Liver (tissue), 9 donors: Measurements from ENCODE around the gene ALK. TPM values are rescaled to one million over a fixed set of nuclear protein-coding genes. Genes with fewer than 3 reads are reported as not detected.

Source experiments
- DNase-seq: peaks from one replicate; pipeline ENCODE4 v3.0.0-alpha.2; 2017; ENCODE audit warnings: low spot score
- H3K27ac ChIP-seq, 2 donors: one replicate each; pipeline ENCODE4 v1.7.0; 2013; ENCODE audit warnings: inconsistent platforms in 2 of 2, low read length in 2 of 2, control low read depth in 1 of 2, low read depth in 1 of 2, mild to moderate bottlenecking in 1 of 2
- H3K27me3 ChIP-seq, 4 donors: one replicate each; pipeline versions ENCODE4 v1.6.1 to v1.7.0; 2013; ENCODE audit warnings: low read length in 3 of 4, inconsistent platforms in 1 of 4, mild to moderate bottlenecking in 1 of 4, moderate library complexity in 1 of 4; ENCODE audit not compliant: control insufficient read depth in 4 of 4, insufficient read depth in 4 of 4
- H3K36me3 ChIP-seq, 4 donors: one replicate each; pipeline versions ENCODE4 v1.6.1 to v1.7.0; 2013; ENCODE audit warnings: low read length in 3 of 4, mild to moderate bottlenecking in 3 of 4, low read depth in 1 of 4, moderate library complexity in 1 of 4; ENCODE audit not compliant: control insufficient read depth in 4 of 4, insufficient read depth in 3 of 4
- H3K4me1 ChIP-seq, 4 donors: one replicate each; pipeline versions ENCODE4 v1.6.1 to v1.7.0; 2013; ENCODE audit warnings: low read length in 3 of 4, mild to moderate bottlenecking in 3 of 4, moderate library complexity in 1 of 4; ENCODE audit not compliant: control insufficient read depth in 4 of 4, insufficient read depth in 4 of 4
- H3K4me3 ChIP-seq, 3 donors: one replicate each; pipeline versions ENCODE4 v1.6.1 to v1.7.0; 2013; ENCODE audit warnings: low read length in 3 of 3, control low read depth in 1 of 3, low read depth in 1 of 3, mild to moderate bottlenecking in 1 of 3
- H3K9ac ChIP-seq, 2 donors: one replicate each; pipeline ENCODE4 v1.7.0; 2013; ENCODE audit warnings: low read length in 2 of 2, mild to moderate bottlenecking in 2 of 2, moderate library complexity in 2 of 2, control low read depth in 1 of 2, low read depth in 1 of 2
- H3K9me3 ChIP-seq, 4 donors: one replicate each; pipeline versions ENCODE4 v1.6.1 to v1.7.0; 2013; ENCODE audit warnings: low read length in 3 of 4; ENCODE audit not compliant: control insufficient read depth in 4 of 4
- EGR1 ChIP-seq, 2 donors: IDR thresholded peaks; 2 replicates each; pipeline ENCODE4 v1.6.1; 2016 to 2018; ENCODE audit warnings: antibody characterized with exemption in 2 of 2, low read depth in 2 of 2
- FOXA1 ChIP-seq: IDR thresholded peaks from 2 replicates; pipeline ENCODE4 v1.6.1; 2016; ENCODE audit warnings: antibody characterized with exemption
- FOXA2 ChIP-seq: IDR thresholded peaks from 2 replicates; pipeline ENCODE4 v1.6.1; 2016; ENCODE audit warnings: antibody characterized with exemption
- GABPA ChIP-seq, 2 donors: IDR thresholded peaks in 1 of 2; conservative IDR thresholded peaks in 1 of 2; 2 replicates each; pipeline ENCODE4 v1.6.1; 2016; ENCODE audit warnings: antibody characterized with exemption in 2 of 2, mild to moderate bottlenecking in 1 of 2, moderate library complexity in 1 of 2
- HNF4A ChIP-seq, 2 donors: conservative IDR thresholded peaks; 2 replicates each; pipeline ENCODE4 v1.6.1; 2016; ENCODE audit warnings: antibody characterized with exemption in 2 of 2, mild to moderate bottlenecking in 2 of 2
- HNF4G ChIP-seq: IDR thresholded peaks from 2 replicates; pipeline ENCODE4 v1.6.1; 2016; ENCODE audit warnings: antibody characterized with exemption
- JUND ChIP-seq, 2 donors: IDR thresholded peaks; 2 replicates each; pipeline ENCODE4 v1.6.1; 2016; ENCODE audit warnings: antibody characterized with exemption in 2 of 2
- MAX ChIP-seq: IDR thresholded peaks from 2 replicates; pipeline ENCODE4 v1.6.1; 2016; ENCODE audit warnings: antibody characterized with exemption
- NR2F2 ChIP-seq: IDR thresholded peaks from 2 replicates; pipeline ENCODE4 v1.6.1; 2016; ENCODE audit warnings: antibody characterized with exemption
- REST ChIP-seq: IDR thresholded peaks from 2 replicates; pipeline ENCODE4 v1.6.1; 2016; ENCODE audit warnings: antibody characterized with exemption, mild to moderate bottlenecking
- RXRA ChIP-seq, 2 donors: IDR thresholded peaks; 2 replicates each; pipeline ENCODE4 v1.6.1; 2017 to 2018; ENCODE audit warnings: antibody characterized with exemption in 2 of 2, mild to moderate bottlenecking in 1 of 2
- SP1 ChIP-seq: IDR thresholded peaks from 2 replicates; pipeline ENCODE4 v1.6.1; 2018; ENCODE audit warnings: antibody characterized with exemption, mild to moderate bottlenecking
- TAF1 ChIP-seq: conservative IDR thresholded peaks from 2 replicates; pipeline ENCODE4 v1.6.1; 2016; ENCODE audit warnings: antibody characterized with exemption, mild to moderate bottlenecking
- YY1 ChIP-seq: IDR thresholded peaks from 2 replicates; pipeline ENCODE4 v1.6.1; 2016; ENCODE audit warnings: antibody characterized with exemption, mild to moderate bottlenecking
- WGBS: extraction: QIAGEN DNeasy Blood & Tissue Kit; methylation state at CpG from one replicate; pipeline ENCODE4 v1.1.7; 2013; 5-methylcytosine and 5-hydroxymethylcytosine counted together
- polyA plus RNA-seq, 2 donors: library from polyadenylated mRNA; stranded (reverse) in 1 of 2; unstranded in 1 of 2; fragments of 200-250 nt in 1 of 2; fragments of >200 nt in 1 of 2; fragmentation: Nextera tagmentation in 1 of 2; extraction: Ambion mirVana in 1 of 2; gene quantifications; one replicate each; pipeline versions ENCODE4 v1.2.1 to v1.2.3, GENCODE V29; 2013 to 2015
- total RNA-seq, 2 donors: library from RNA; depleted of rRNA; stranded (reverse); fragments of >200 nt; gene quantifications; one replicate each; pipeline ENCODE4 v1.2.3, GENCODE V29; 2014
- TF ChIP-seq, protein P1 (sequence below): IDR thresholded peaks from 2 replicates; pipeline ENCODE4 v1.6.1; 2016; ENCODE audit warnings: antibody characterized with exemption
- TF ChIP-seq, protein P2 (sequence below): fragments of 150-350 bp; IDR thresholded peaks from 2 replicates; pipeline ENCODE4 v1.5.1; 2017; ENCODE audit warnings: improper control_type of control experiment, low read depth, low read length; ENCODE audit not compliant: missing input control
- TF ChIP-seq, protein P3 (sequence below): IDR thresholded peaks from 2 replicates; pipeline ENCODE4 v1.6.1; 2016; ENCODE audit warnings: antibody characterized with exemption
- donor health status: healthy.
- donor health status: healthy.
- donor health status: healthy.
- donor health status: healthy.
- donor health status: healthy.

ALK gene
- total and polyA plus RNA-seq, 4 donors, result under 0.01 TPM; not detected in 3

- TF ChIP-seq FOXA2 (no peak), YY1 (no peak), HNF4G (no peak), GABPA (IDR thresholded peaks at IDR 0.05 in 1 of 2, conservative IDR thresholded peaks at IDR 0.05 in 1 of 2) (no peak), MAX (no peak), HNF4A (conservative IDR thresholded peaks at IDR 0.05) (no peak), EGR1 (IDR thresholded peaks at IDR 0.05; ENCODE audit: low read depth in 2 of 2) (no peak), NR2F2 (no peak), FOXA1 (no peak)
- DNase-seq, result no peak
Measured at GRCh38 chr2:29189052-29189451, 732.3 kb downstream of the ALK start.

GRCh38 chr2:29187926-29188325 is 733.5 kb downstream of the ALK start:
- H3K36me3 ChIP-seq, result no peaks in the 10 kb centered on the region
- H3K27ac ChIP-seq, result no peak overlapping the region
- no peak for DNase-seq
- H3K4me1 ChIP-seq, result no peaks in the 10 kb centered on the region
- H3K27me3 ChIP-seq, result no peaks in the 10 kb centered on the region
- no peak for TF ChIP-seq FOXA2
- TF ChIP-seq HNF4A (conservative IDR thresholded peaks at IDR 0.05), result no peak
- TF ChIP-seq SP1, result no peak
- TF ChIP-seq REST, result no peak
- TF ChIP-seq, protein P1, sequence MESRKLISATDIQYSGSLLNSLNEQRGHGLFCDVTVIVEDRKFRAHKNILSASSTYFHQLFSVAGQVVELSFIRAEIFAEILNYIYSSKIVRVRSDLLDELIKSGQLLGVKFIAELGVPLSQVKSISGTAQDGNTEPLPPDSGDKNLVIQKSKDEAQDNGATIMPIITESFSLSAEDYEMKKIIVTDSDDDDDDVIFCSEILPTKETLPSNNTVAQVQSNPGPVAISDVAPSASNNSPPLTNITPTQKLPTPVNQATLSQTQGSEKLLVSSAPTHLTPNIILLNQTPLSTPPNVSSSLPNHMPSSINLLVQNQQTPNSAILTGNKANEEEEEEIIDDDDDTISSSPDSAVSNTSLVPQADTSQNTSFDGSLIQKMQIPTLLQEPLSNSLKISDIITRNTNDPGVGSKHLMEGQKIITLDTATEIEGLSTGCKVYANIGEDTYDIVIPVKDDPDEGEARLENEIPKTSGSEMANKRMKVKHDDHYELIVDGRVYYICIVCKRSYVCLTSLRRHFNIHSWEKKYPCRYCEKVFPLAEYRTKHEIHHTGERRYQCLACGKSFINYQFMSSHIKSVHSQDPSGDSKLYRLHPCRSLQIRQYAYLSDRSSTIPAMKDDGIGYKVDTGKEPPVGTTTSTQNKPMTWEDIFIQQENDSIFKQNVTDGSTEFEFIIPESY, result no peak
- no peak for TF ChIP-seq TAF1
- TF ChIP-seq HNF4G, result no peak
- TF ChIP-seq RXRA (IDR thresholded peaks at IDR 0.05), result no peak
- WGBS, result 85% methylated on average over 2 of the region's 2 CpGs
- no peak overlapping the region for H3K4me3 ChIP-seq
- no peaks in the 10 kb centered on the region for H3K9me3 ChIP-seq
- no peak overlapping the region for H3K9ac ChIP-seq

More at GRCh38 chr2:29189052-29189451, 732.3 kb downstream of the ALK start:
- Histone ChIP-seq H3K9me3 (no peaks in the 10 kb centered on the region), H3K36me3 (no peaks in the 10 kb centered on the region), H3K4me3 (no peak overlapping the region), H3K9ac (no peak overlapping the region), H3K4me1 (no peaks in the 10 kb centered on the region), H3K27ac (no peak overlapping the region), H3K27me3 (no peaks in the 10 kb centered on the region)
- 95% methylated on average over 5 of the region's 5 CpGs for WGBS

DNA sequence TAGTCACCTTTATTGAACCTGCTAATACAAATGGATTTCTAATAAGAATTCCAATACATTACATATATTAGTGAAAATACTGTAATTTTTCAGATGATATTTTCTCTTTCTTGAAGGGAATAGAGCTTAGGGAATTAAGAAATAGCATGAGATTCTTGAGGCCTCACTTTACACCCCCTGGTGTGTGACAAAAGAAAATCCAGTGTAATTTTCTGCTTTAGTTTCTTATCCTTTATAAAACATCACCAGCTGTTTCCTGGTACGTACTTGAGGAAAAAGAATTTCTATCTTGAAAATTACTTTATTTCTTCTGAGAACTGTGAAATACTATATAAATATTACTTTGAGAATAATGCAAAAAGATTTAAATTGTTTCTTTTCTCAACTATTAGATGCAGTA is 734.6 kb downstream of the ALK start:
- no peaks in the 10 kb centered on the region for H3K9me3 ChIP-seq
- H3K36me3 ChIP-seq, result no peaks in the 10 kb centered on the region
- 94% methylated on average over 1 of the region's 1 CpG for WGBS
- H3K4me1 ChIP-seq, result no peaks in the 10 kb centered on the region
- no peak overlapping the region for H3K9ac ChIP-seq
- H3K4me3 ChIP-seq, result no peak overlapping the region
- H3K27me3 ChIP-seq, result no peaks in the 10 kb centered on the region
- H3K27ac ChIP-seq, result no peak overlapping the region
- DNase-seq, result no peak
- TF ChIP-seq FOXA1, result no peak
- no peak for TF ChIP-seq HNF4A (conservative IDR thresholded peaks at IDR 0.05)
- no peak for TF ChIP-seq JUND (IDR thresholded peaks at IDR 0.05)
- no peak for TF ChIP-seq FOXA2
- TF ChIP-seq, protein P2, sequence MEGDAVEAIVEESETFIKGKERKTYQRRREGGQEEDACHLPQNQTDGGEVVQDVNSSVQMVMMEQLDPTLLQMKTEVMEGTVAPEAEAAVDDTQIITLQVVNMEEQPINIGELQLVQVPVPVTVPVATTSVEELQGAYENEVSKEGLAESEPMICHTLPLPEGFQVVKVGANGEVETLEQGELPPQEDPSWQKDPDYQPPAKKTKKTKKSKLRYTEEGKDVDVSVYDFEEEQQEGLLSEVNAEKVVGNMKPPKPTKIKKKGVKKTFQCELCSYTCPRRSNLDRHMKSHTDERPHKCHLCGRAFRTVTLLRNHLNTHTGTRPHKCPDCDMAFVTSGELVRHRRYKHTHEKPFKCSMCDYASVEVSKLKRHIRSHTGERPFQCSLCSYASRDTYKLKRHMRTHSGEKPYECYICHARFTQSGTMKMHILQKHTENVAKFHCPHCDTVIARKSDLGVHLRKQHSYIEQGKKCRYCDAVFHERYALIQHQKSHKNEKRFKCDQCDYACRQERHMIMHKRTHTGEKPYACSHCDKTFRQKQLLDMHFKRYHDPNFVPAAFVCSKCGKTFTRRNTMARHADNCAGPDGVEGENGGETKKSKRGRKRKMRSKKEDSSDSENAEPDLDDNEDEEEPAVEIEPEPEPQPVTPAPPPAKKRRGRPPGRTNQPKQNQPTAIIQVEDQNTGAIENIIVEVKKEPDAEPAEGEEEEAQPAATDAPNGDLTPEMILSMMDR, result no peak
- no peak for TF ChIP-seq MAX
- no peak for TF ChIP-seq YY1
- TF ChIP-seq, protein P3, sequence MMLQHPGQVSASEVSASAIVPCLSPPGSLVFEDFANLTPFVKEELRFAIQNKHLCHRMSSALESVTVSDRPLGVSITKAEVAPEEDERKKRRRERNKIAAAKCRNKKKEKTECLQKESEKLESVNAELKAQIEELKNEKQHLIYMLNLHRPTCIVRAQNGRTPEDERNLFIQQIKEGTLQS, result no peak
- no peak for TF ChIP-seq REST
